IPS DF 6.9 (cell line): ENCODE measurements around the gene CRTC3.
"Not testable (repeated sequence)": the region's sequence is repeated elsewhere in the genome, so short reads cannot be mapped to it uniquely, and the experiment has no call there.

Experiments used
- DNase-seq: peaks from one replicate; pipeline ENCODE4 v3.0.0-alpha.2; 2013; ENCODE audit warnings: low read depth, low spot score
- H3K27ac ChIP-seq: one replicate; pipeline ENCODE4 v1.5.1; 2013; ENCODE audit warnings: low read length, control low read depth
- H3K27me3 ChIP-seq: 2 replicates; pipeline ENCODE4 v1.6.1; 2013; ENCODE audit warnings: mild to moderate bottlenecking, low read length; ENCODE audit not compliant: control insufficient read depth, insufficient read depth
- H3K36me3 ChIP-seq: 2 replicates; pipeline ENCODE4 v1.6.1; 2013; ENCODE audit warnings: low read length; ENCODE audit not compliant: control insufficient read depth, insufficient read depth
- H3K4me1 ChIP-seq: 2 replicates; pipeline ENCODE4 v1.6.1; 2013; ENCODE audit warnings: low read length; ENCODE audit not compliant: control insufficient read depth, insufficient read depth
- H3K4me3 ChIP-seq: 2 replicates; pipeline ENCODE4 v1.5.1; 2013; ENCODE audit warnings: mild to moderate bottlenecking, low read length
- H3K9me3 ChIP-seq: 2 replicates; pipeline ENCODE4 v1.6.1; 2013; ENCODE audit warnings: low read length, inconsistent platforms; ENCODE audit not compliant: control insufficient read depth, insufficient read depth
- WGBS: extraction: QIAGEN DNeasy Blood & Tissue Kit; methylation state at CpG from one replicate; pipeline ENCODE4 v1.1.7; 2013; ENCODE audit warnings: mixed read lengths, missing lambda C conversion rate; ENCODE audit not compliant: insufficient read length, insufficient coverage; 5-methylcytosine and 5-hydroxymethylcytosine counted together

The CRTC3 gene

DNA sequence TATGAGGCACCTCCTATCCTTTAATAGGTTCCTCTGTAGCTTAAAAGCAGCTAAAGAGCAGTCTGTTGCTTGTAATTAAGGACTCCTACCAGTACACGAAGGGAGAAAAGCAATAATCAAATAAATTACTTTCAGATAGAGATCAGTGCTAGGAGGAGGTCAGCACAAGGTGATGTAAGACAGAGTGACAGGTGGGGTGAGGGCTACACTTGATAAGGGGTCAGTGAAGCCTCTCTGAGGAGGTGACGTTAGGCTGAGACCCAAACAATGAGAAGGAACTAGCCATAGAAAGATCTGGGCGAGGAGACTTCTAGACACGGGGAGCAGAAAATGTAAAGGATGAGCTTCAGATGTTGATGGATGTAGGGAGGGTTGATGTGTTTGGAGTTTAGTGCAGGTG, 129.8 kb downstream of the CRTC3 start:
- no peak overlapping the region for H3K27ac ChIP-seq
- no peak overlapping the region for H3K4me3 ChIP-seq
- H3K36me3 ChIP-seq: no peaks in the 10 kb centered on the region
- peaks cover 1% of the 10 kb centered on the region; the same call in 1 of the 2 replicates for H3K4me1 ChIP-seq
- no peak for DNase-seq
- no peaks in the 10 kb centered on the region for H3K27me3 ChIP-seq
- no peaks in the 10 kb centered on the region for H3K9me3 ChIP-seq
- no CpG with 5 or more reads among the region's 4 CpGs for WGBS

DNA sequence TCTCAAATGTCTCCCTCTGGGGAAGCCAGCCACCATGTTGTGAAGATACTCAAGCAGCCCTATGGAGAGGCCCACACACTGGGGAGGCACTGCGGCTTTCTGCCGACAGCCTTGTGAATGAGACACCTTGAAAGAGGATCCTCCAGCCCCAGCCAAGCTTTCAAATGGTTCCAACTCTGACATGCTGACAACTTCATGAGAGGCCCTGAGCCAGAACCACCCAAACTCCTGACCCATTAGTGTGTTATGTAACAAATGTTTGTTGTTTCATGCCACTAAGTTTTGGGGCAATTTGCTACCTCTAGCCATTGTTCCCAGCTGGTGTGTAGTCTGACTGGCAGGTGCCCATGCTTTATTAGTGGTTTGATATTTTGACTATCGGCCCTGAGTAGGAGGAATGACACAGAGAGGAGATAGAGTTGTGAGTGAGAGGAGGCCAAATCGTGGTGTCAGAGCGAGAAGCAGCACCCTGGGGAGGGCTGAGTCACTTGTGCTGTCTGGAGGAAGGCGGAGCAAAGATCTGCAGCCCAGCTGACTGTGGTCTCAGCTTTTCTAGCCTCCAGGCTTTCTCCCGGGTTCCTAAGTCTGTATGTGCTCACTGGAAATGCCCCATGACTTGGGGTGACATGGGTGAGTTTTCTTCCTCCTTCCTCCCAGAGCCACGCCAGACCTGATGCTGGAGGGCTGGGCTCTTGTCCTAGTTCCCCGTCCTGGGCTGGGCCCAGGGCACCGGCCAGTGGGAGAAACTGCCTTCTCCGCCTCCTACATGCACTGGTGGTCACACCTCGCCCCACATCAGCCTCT, 130.7 kb downstream of the CRTC3 start:
- Histone ChIP-seq H3K4me3 (no peak overlapping the region), H3K27me3 (no peaks in the 10 kb centered on the region), H3K36me3 (no peaks in the 10 kb centered on the region), H3K27ac (no peak overlapping the region), H3K9me3 (no peaks in the 10 kb centered on the region), H3K4me1 (peaks cover 1% of the 10 kb centered on the region; the same call in 1 of the 2 replicates)
- WGBS: no CpG with 5 or more reads among the region's 12 CpGs
- DNase-seq: no peak

DNA sequence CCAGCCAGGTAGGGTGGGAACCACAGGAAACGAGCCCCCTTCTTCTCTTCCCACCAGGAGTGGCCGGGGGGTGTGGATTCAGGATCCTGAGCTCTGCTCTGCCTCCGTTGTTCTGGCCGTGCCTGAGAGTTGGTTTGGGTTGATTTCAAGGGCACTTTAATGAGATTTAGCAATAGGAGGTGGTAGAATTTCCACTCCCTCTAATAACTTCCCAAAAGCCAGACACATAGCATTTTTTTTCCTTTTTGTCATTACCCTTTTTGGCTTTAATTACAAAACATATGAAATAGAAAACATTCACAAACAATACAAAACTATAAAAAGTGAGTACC, 131.2 kb downstream of the CRTC3 start:
- not testable (repeated sequence) for DNase-seq, H3K9me3 ChIP-seq, H3K4me3 ChIP-seq, H3K27me3 ChIP-seq, H3K4me1 ChIP-seq, H3K36me3 ChIP-seq, H3K27ac ChIP-seq
- WGBS: no CpG with 5 or more reads among the region's 4 CpGs

DNA sequence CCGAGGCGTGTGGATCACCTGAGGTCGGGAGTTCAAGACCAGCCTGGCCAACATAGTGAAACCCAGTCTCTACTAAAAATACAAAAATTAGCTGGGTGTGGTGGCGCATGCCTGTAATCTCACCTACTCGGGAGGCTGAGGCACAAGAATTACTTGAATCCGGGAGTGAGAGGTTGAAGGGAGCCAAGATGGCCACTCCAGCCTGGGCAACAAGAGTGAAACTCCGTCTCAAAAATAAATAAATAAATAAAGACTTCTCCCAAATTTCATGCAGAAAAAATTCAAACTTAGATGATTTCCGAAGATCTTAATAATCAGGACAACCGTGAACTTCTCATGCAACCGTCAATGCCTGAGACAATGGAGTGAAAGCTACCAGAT, 134.3 kb downstream of the CRTC3 start:
- H3K4me3 ChIP-seq, H3K9me3 ChIP-seq, H3K36me3 ChIP-seq, DNase-seq, H3K27me3 ChIP-seq, H3K27ac ChIP-seq, H3K4me1 ChIP-seq: not testable (repeated sequence)
- WGBS: no CpG with 5 or more reads among the region's 10 CpGs

DNA sequence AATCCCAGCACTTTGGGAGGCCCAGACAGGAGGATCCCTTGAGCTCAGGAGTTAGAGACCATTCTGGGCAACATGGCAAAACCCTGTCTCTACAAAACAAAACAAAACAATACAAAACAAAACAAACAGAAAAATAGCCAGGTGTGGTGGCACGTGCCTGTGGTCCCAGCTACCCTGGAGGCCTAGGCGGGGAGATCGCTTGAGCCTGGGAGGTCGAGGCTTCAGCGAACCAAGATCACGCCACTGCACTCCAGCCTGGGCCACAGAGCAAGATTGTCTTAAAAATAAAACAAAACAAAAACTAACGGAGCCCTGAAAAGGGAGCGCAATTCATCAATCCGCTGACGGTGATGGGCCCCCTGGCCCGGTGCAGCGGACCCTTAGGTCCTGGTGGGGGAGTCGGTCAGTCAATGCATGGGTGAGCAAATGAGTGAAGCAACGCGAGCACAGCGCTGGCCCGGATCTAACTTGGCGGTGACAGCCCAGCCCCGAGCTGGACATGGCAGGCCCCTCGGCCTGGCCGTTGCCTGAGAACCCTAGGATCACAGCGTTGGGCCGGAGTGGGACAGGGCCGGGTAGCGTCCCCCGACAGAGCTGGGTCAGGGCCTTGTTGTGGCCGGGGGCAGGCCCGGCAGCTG, 135.0 kb downstream of the CRTC3 start:
- no peak overlapping the region for H3K4me3 ChIP-seq
- H3K4me1 ChIP-seq: peaks cover 1% of the 10 kb centered on the region; the same call in 1 of the 2 replicates
- no CpG with 5 or more reads among the region's 28 CpGs for WGBS
- no peak for DNase-seq
- H3K9me3 ChIP-seq: no peaks in the 10 kb centered on the region
- H3K27me3 ChIP-seq: no peaks in the 10 kb centered on the region
- H3K36me3 ChIP-seq: no peaks in the 10 kb centered on the region
- no peak overlapping the region for H3K27ac ChIP-seq

DNA sequence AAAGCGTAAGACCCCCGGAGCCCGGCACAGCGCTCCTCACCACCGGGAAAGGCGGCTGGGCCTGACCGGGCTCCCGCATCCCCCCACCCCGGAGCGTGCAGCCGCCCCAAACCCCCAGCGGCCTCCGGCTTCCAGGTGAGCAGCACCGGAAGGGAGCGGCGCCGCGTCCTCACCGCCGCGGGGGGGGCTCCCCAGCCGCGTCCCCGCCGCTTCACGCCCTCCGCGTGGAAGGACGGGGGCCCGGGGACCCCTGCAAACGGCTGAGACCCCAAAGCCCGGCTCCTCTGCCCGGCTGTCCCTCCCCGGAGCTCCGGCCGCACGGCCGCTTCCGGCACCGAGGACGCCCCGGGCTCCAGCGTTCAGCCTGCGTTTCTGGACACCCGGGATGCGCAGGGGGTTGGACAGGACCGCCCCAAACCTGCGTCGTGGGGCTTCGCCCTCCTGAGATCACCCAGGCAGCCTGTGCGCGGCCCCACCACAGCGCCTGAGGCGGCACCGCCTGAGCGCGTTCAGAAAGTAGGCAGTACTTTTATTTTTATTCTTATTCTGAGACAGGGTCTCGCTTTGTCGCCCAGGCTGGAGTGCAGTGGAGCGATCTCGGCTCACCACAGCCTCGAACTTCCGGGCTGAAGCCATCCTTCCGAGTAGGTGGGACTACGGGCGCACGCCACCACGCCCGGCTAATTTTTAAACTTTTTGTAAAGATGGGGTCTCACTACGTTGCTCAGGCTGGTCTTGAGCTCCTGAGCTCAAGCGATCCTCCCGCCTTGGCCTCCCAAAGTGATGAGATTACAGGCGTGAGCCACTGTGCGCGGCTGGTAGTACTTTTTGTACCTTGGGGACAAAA, 135.8 kb downstream of the CRTC3 start:
- Histone ChIP-seq H3K4me1 (peaks cover 1% of the 10 kb centered on the region; the same call in 1 of the 2 replicates), H3K27me3 (no peaks in the 10 kb centered on the region), H3K27ac (no peak overlapping the region), H3K9me3 (no peaks in the 10 kb centered on the region), H3K4me3 (no peak overlapping the region), H3K36me3 (no peaks in the 10 kb centered on the region)
- DNase-seq: no peak
- no CpG with 5 or more reads among the region's 75 CpGs for WGBS

DNA sequence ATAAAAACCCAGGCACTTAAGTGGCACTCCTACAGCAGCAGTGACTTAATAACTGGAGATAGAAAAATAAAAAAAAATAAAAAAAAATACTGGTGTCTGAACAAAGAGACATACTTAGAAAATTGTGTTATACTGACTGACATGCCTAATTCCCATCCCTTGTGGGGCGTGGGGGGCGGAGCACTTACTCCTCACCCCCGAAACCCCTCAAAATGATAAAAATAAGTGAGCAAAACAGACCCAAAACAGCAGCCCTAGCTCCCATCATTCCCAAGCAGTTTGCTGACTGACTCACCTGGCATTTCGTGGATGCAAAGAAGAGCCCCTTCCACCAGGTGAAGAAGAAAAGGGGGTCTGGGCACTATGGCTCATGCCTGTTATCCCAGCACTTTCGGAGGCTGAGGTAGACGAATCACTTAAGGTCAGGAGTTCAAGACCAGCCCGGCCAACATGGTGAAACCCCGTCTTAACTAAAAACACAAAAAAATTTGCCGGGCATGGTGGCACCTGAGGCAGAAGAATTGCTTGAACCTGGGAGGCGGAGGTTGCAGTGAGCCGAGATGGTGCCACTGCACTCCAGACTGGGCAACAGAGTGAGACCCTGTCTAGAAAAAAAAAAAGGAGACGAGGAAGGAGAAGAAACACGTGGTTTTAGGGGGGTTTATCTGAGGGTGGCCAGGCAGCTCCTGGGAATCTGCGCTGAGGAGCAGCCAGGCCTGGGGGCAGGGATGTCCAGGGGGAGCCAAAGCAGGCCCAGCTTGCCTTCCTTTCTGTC, 136.6 kb downstream of the CRTC3 start:
- no peak for DNase-seq
- H3K27me3 ChIP-seq: no peaks in the 10 kb centered on the region
- no peak overlapping the region for H3K27ac ChIP-seq
- H3K4me3 ChIP-seq: no peak overlapping the region
- H3K9me3 ChIP-seq: no peaks in the 10 kb centered on the region
- no CpG with 5 or more reads among the region's 14 CpGs for WGBS
- H3K36me3 ChIP-seq: no peaks in the 10 kb centered on the region
- H3K4me1 ChIP-seq: no peaks in the 10 kb centered on the region

DNA sequence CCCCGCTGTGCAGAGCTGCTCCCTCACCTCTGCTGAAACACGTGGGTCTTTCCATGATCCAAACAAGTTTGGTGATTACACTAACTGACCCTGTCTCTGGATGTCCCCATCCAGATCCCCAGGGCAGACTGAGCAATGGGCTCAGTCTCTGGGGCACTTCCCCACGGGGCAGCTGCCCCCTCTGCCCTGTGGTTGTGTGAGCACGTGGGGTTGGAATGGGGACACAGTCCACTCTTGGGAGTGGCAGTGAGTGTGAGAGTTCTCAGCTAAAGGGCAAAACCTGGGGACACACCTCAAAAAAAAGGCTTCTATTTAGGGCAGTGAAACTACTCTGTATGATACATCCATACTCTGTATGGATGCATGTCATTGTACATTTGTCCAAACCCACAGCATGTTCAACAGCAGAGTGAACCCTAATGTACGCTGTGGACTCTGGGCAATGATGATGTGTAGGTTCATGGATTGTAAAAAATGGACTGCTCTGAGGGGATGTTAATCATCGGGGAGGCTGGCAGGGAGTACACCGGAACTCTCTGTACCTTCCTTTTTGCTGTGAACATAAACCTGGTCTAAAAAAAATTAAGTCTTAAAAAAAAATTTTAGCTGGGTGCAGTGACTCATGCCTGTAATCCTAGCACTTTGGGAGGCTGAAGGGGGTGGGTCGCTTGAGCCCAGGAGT, 137.5 kb downstream of the CRTC3 start:
- Histone ChIP-seq H3K27me3 (no peaks in the 10 kb centered on the region), H3K4me3 (no peak overlapping the region), H3K4me1 (no peaks in the 10 kb centered on the region), H3K9me3 (no peaks in the 10 kb centered on the region), H3K36me3 (no peaks in the 10 kb centered on the region), H3K27ac (no peak overlapping the region)
- no peak for DNase-seq
- WGBS: no CpG with 5 or more reads among the region's 8 CpGs

DNA sequence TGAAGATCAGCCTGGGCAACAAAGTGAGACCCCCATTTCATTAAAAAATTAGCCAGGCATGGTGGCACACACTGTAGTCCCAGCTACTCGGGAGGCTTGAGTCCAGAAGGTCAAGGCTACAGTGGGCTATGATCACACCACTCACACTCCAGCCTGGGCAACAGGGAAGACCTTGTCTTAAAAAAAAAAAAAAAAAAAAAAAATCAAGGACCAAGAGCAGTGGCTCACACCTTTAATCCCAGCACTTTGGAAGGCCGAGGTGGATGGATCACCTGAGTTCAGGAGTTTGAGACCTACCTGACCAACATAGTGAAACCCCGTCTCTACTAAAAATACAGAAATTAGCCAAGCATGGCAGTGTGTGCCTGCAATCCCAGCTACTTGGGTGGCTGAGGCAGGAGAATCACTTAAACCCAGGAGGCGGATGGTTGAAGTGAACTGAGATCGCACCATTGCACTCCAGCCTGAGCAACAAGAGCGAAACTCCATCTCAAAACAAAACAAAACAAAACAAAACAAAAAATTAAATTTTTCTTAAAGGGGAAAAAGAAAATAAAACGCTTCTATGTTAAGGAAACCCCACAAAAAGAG, 138.1 kb downstream of the CRTC3 start:
- not testable (repeated sequence) for H3K27ac ChIP-seq, H3K4me3 ChIP-seq, H3K4me1 ChIP-seq, H3K27me3 ChIP-seq, H3K36me3 ChIP-seq, DNase-seq, H3K9me3 ChIP-seq
- WGBS: no CpG with 5 or more reads among the region's 7 CpGs
